Naive thymus-derived CD8-positive, alpha-beta T cell (primary cell): ENCODE data around the gene HDX. TPM values are rescaled to one million over a fixed set of nuclear protein-coding genes. Genes with fewer than 3 reads are reported as not detected.
"Not testable (repeated sequence)": the region's sequence is repeated elsewhere in the genome, so short reads cannot be mapped to it uniquely, and the experiment has no call there.

Experiments
- ATAC-seq, 2 donors: fragments of 150-1000 bp; cut with Tn5 transposase in 1 of 2; sonication (Bioruptor Pico), chemical (Tn5 transposase) in 1 of 2; 1 replicate in 1 of 2; 2 replicates in 1 of 2; pipeline ENCODE4 v1.10.0; 2021; ENCODE audit warnings: mild to moderate bottlenecking in 2 of 2, moderate library complexity in 2 of 2
- POLR2A ChIA-PET: fragments of 350-600 bp; sonication (Branson Sonifier 250); formaldehyde crosslinking; loops from one replicate; lab custom pipeline; 2021; ENCODE audit warnings: antibody characterized with exemption; lab: Charles Lee
- DNase-seq, 10 donors: peaks; one replicate each; pipeline versions ENCODE4 v3.0.0 to v3.0.0-alpha.2; 2020 to 2022
- H3K27ac Mint-ChIP-seq, 10 donors: one replicate each; pipeline ENCODE4 v1.8.0; 2020 to 2022; ENCODE audit warnings: mild to moderate bottlenecking in 10 of 10, mixed read lengths in 10 of 10, moderate library complexity in 4 of 10, inconsistent platforms in 1 of 10
- H3K27me3 Mint-ChIP-seq, 5 donors: one replicate each; pipeline ENCODE4 v1.8.0; 2021 to 2022; ENCODE audit warnings: mixed read lengths in 5 of 5
- H3K36me3 Mint-ChIP-seq, 3 donors: one replicate each; pipeline ENCODE4 v1.8.0; 2020 to 2022; ENCODE audit warnings: mixed read lengths in 3 of 3, mild to moderate bottlenecking in 2 of 3, inconsistent platforms in 1 of 3
- H3K4me1 Mint-ChIP-seq, 4 donors: one replicate each; pipeline ENCODE4 v1.8.0; 2021 to 2022; ENCODE audit warnings: mixed read lengths in 4 of 4
- H3K4me3 Mint-ChIP-seq, 10 donors: one replicate each; pipeline ENCODE4 v1.8.0; 2020 to 2022; ENCODE audit warnings: mild to moderate bottlenecking in 10 of 10, mixed read lengths in 10 of 10, moderate library complexity in 6 of 10, inconsistent platforms in 1 of 10
- H3K9me3 Mint-ChIP-seq, 9 donors: one replicate each; pipeline ENCODE4 v1.8.0; 2020 to 2022; ENCODE audit warnings: mixed read lengths in 9 of 9, mild to moderate bottlenecking in 3 of 9, inconsistent platforms in 1 of 9, moderate library complexity in 1 of 9
- polyA plus RNA-seq, 3 donors: library from polyadenylated mRNA; unstranded; fragments of 300-500 nt; fragmentation: Illumina TruSeq; gene quantifications; one replicate each; pipeline ENCODE4 v1.2.3, GENCODE V29; 2021
- total RNA-seq, 8 experiments: library from RNA in 2 of 8; stranded (reverse) in 2 of 8; gene quantifications; one replicate each; pipeline ENCODE4 v1.2.3 and lab custom pipeline; 2021 to 2026

HDX gene
- total and polyA plus RNA-seq, 5 experiments from 2014 or later = 0.10 to 0.94 (median 0.42) TPM

DNA sequence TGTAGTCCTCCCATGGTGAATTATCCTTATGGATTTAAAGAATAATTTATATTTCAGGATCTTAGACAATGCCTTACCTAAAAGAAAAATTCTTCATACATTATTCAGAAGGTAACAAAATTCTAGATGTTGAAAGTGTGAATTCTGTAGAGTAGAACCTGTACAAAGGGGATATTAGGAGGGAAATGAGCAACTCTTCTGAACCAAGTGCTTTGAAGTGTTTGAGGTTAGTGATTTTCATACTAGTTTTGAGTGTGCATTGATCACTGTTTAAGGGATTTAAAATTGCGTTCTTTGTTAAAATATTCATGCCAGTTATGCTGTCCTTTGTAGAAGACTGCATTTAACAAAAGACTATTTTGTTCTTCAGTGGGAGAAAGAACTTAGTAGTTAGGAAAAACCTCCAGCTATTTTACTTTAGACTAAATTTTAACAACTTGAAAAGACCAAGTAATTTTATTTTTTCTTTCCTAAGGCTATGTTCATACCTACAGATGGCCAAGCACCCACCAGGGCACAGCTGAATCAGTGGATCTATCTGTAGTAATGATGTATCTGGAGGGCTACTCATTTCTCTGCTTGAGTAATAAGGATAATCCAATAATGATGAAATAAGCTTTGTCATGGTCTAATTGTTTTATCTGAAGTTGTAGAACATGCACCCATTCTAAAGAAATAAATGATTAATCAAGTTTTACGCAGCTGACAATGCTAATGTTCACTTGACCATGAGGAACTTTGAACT is 180.0 kb downstream of the HDX start:
- Mint-ChIP-seq H3K36me3 (no peaks in the 10 kb centered on the region), H3K4me3 (no peak overlapping the region), H3K9me3 (peaks cover 0 to 2% (median 0%) of the 10 kb centered on the region in 9 donors), H3K27ac (no peak overlapping the region), H3K27me3 (no peaks in the 10 kb centered on the region), H3K4me1 (no peaks in the 10 kb centered on the region)
- POLR2A ChIA-PET = no interaction called here
- ATAC-seq = no peak
- DNase-seq = no peak

DNA sequence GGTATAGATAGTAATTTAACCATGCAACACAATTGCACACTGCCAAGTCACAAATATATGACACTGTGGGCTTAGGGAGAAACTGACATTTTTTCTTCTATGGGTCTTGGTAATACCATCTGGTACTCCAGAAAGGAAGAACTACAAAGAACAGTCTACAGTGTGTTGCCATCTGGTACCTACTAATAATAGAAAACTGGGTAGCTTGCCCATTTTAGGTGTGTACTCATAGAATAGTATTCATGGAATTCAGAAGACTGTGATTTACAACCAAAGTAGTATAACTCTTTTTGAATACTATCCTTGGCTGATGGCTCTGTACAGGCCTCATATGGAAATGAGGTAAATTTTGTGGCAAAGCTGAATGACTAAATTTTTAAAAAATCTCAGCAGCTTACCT is 181.6 kb downstream of the HDX start:
- Mint-ChIP-seq H3K27me3 (no peaks in the 10 kb centered on the region), H3K9me3 (peaks cover 0 to 3% (median 0%) of the 10 kb centered on the region in 9 donors), H3K27ac (no peak overlapping the region), H3K4me1 (no peaks in the 10 kb centered on the region), H3K36me3 (no peaks in the 10 kb centered on the region), H3K4me3 (no peak overlapping the region)
- POLR2A ChIA-PET = no interaction called here
- ATAC-seq (no peak), DNase-seq (no peak)

DNA sequence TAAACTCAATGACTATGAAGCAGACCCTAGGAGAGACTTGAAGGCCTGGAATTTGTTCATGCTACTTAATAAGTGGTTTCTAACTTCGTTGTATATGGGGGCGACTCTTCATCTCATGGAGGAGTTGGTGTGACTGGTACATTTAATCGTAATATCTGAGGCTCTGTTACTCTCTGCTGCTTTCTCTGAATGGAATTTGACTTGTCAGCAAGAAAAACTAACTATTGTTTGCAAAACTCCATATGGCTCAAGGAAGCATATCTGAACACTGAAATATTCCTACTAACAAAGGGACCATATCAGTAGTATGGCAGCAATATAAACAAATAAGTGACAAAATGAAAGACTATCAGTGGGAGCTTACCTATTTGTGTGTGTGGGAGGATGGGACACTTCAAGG is 182.2 kb downstream of the HDX start:
- POLR2A ChIA-PET = no interaction called here
- Mint-ChIP-seq H3K4me3 (no peak overlapping the region), H3K36me3 (no peaks in the 10 kb centered on the region), H3K27ac (no peak overlapping the region), H3K9me3 (peaks cover 0 to 9% (median 3%) of the 10 kb centered on the region in 9 donors), H3K4me1 (no peaks in the 10 kb centered on the region), H3K27me3 (no peaks in the 10 kb centered on the region)
- no peak for DNase-seq
- no peak for ATAC-seq

DNA sequence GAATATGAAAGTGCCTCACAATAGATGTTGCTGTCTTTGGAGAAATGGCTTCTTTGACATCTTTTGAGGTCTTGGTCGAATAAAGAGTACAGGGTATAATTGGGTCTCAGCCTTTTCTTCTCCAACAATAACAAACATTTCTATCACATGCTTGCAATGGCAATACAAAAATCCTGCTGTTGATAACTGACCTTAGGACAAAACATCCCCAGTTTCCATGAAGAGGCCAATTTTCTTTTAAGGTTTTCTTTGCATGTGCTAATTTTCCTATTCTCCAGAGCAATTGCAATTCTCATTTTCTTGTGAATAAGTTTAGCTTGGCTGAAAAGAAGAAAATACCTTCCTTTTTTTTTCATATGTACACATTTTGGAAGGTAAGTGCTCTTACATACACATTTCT is 183.6 kb downstream of the HDX start:
- no peak overlapping the region for H3K4me3 Mint-ChIP-seq
- POLR2A ChIA-PET = no interaction called here

DNA sequence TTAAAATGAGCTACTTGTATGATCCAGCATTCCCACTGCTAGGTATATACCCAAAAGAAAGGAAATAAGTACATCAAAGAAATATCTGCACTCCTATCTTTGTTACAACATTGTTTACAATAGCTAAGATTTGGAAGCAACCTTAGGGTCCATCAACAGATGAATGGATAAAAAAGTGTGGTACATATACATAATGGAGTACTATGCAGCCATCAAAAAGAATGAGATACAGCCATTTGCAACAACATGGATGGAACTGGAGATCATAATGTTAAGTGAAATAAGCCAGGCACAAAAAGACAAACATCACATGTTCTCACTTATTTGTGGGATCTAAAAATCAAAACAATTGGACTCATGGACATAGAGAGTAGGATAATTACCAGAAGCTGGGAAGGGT is 186.3 kb downstream of the HDX start:
- H3K36me3 Mint-ChIP-seq, H3K4me1 Mint-ChIP-seq, DNase-seq, POLR2A ChIA-PET, H3K27me3 Mint-ChIP-seq, ATAC-seq, H3K4me3 Mint-ChIP-seq, H3K27ac Mint-ChIP-seq: not testable (repeated sequence)
- peaks cover 0 to 13% (median 6%) of the 10 kb centered on the region in 9 donors for H3K9me3 Mint-ChIP-seq

More for the DNA sequence above, 183.6 kb downstream of the HDX start:
- H3K9me3 Mint-ChIP-seq = peaks cover 0 to 13% (median 5%) of the 10 kb centered on the region in 9 donors
- no peaks in the 10 kb centered on the region for H3K4me1 Mint-ChIP-seq
- no peak overlapping the region for H3K27ac Mint-ChIP-seq
- H3K27me3 Mint-ChIP-seq = no peaks in the 10 kb centered on the region
- no peak for ATAC-seq
- DNase-seq = no peak
- H3K36me3 Mint-ChIP-seq = no peaks in the 10 kb centered on the region
